ENCODE data around the gene TMEM8B.
A peak's percentile ranks its signal among the peaks of the same experiment; 100 is the strongest.
"Not testable (repeated sequence)": the region's sequence is repeated elsewhere in the genome, so short reads cannot be mapped to it uniquely, and the experiment has no call there.

The TMEM8B gene

DNA sequence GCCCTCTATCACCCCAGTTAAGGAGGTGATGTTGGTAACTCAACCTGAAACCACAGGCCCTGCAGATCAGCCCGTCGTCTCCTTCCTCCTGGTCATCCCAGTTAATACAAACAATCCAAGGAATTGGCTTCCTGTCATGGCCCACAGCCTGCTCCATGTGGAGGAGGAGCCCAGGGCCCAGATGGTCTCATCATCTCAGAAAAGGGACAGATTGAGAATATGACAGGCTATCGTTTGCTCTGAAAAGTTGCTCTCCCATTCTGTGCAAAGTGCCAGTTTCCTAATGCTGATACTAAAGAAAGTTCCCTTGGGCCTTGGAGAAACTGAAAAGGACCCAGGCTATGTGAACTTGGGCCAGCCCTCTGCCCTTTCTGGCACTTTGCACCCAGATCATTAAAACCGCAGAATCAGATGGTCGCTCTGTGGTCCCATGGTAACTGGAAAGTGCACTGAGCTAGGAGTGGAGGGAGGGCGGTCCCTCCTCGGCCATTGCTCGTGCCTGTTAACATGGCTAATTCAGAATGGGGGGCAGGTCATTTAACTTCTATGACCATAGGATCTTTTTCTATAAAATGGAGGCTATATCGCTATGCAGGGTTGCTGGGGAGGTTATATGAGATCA is 79.6 kb downstream of the TMEM8B start:
- DNase-seq (ENCODE audit: low spot score), result no peak

DNA sequence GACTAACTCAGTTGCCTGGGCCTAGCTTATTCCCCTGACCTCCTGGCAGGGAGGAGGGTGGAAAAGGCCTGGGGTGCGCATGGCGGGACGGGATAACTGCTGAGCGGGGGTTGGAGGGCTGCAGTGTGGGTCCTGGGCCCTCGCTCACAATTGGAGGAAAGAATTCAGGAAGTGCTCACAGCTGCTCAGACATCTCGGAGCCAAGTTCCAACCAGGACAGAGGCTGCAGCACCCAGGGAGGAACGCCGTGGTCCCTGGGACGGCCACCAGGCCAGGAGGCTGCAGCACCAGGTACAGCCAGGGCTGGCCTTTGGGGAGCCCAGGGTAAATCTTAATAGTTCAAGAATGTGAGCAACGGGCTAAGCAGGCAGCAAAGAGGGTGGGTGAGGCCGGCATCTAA is 80.2 kb downstream of the TMEM8B start, which contains the start of gene SPAAR:
Gene SPAAR, plus strand, starts transcription at position 217 of the 400 bp plus-strand sequence. CDS start 974 bp downstream, outside the sequence.
- DNase-seq (ENCODE audit: low spot score), result no peak

DNA sequence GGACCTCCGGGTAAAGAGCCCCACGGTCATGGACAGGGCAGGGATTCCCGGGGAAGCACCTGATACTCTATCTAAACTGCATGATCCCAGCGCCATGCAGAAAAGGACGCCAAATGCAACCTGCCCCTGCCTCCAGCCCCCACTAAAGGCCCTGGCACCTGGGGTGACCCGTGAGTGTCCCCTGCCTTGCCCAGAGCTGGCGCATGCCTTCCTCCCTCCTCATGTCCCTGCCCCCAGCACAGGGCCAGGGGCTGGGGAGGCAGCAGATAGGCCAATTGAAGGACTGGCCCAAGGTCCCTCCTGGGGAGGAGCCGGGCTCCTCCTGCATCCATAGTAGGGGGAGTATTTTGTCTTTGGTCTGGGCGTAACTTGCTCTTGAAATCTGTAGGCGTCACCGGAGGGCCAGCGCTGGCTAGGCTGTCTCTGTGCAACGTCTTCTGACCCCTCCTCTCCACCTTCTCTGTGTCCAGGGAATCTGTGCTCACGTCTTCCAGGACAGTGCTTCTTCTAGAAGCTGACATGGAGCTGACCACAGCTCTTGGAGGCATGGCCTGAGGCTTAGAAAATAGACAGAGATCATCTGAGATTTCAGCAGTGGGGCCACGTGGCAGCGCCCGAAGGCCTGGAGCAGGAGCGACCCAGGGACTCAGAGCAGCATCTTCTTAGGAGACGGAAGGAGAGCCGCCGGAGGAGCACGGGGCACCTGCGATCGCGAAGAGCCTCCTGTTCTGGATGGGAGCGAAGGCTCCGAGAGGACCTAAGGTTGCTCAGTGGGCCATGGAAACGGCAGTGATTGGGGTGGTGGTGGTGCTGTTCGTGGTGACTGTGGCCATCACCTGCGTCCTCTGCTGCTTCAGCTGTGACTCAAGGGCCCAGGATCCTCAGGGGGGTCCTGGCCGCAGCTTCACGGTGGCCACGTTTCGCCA is 80.9 kb downstream of the TMEM8B start:
- DNase-seq (ENCODE audit: low spot score), result no peak

DNA sequence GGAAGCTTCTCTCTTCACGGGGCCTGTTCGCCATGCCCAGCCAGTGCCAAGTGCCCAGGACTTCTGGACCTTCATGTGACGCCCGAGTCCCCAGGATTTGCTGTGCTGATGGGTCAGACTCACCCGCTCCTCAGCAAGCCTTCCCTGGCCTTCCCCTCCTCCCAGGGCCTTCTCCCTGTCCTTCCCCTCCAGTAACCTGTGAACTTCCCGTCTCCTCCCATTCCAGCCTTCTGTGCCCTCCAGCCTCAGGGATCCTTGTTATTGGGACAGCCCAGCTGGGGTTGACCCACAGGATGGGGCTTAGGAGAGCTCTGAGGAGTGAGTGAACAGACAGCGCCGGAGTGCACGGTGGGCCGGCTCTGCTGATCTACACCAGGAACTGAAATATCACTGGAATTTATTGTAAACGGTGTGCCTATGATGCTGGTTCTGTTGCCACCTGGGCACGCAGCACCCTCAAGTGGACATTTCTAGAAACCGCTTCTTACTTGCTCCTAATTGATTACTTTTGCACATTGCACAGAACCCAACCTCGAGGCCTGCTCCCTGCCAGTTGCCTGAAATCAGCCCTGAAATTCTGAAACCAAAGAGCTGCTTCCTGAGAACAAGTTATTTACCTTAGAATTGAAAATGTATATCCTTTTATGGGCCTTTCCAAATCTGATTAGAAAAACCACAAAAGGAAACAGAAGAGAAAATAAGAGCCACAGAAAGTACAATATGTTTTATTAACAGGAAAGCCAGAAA is 81.8 kb downstream of the TMEM8B start:
- DNase-seq (ENCODE audit: low spot score), result peak; percentile 56

DNA sequence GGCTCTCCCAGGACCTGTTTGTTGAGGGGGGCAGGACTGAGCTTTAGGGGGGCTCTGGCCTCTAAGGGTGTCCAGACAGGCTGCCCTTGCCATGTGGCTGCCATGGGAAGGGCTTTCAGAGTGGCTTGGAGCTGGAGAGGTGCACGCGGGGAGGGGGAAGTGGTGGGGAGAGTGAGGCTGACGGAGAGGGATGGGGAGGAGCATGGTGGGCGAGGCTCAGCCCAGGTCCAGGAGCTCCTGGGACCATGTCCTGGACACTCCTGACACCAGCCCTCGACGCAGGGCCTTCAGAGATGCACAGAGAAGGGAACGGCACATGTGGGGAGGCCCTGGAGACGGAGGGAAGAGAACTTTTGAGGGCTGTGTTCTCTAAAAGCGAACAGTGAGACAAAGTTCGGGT is 82.7 kb downstream of the TMEM8B start:
- DNase-seq (ENCODE audit: low spot score), result no peak

DNA sequence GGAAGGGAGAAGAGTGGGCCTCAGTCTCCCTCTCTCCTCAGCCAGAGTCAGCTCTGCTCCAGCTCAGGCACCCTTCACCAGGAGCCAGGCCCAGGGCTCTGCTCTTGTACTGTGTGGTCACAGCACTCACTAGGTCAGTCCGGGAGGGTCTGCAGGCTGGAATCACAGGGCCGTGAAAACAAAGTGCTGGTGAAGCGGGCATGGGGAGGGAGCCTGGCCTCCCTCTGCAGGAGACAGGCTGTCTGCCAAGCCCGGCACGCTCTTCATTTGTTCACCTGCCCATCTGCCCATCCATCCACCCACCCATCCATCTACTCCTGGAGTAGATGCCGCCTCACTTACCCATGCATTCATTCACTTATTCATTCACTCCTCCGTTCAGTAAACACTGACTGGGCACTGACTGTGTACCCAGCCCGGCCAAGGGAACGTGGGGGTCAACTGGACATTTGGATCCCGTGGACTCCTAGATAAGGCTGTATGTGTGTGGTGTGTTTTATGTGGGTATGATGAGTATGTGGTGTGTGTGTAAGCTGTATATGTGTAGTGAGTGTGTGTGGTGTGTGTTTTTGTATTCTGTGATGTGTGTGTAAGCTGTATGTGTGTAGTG is 83.9 kb downstream of the TMEM8B start:
- DNase-seq (ENCODE audit: low spot score), result no peak

DNA sequence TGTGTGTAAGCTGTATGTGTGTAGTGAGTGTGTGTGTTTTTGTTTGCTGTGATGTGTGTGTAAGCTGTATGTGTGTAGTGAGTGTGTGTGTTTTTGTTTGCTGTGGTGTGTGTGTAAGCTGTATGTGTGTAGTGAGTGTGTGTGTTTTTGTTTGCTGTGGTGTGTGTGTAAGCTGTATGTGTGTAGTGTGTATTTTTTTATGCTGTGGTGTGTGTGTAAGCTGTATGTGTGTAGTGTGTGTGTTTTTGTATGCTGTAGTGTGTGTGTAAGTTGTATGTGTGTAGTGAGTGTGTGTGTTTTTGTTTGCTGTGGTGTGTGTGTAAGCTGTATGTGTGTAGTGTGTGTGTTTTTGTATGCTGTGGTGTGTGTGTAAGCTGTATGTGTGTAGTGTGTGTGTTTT is 84.4 kb downstream of the TMEM8B start:
- DNase-seq (ENCODE audit: low spot score), result not testable (repeated sequence)

DNA sequence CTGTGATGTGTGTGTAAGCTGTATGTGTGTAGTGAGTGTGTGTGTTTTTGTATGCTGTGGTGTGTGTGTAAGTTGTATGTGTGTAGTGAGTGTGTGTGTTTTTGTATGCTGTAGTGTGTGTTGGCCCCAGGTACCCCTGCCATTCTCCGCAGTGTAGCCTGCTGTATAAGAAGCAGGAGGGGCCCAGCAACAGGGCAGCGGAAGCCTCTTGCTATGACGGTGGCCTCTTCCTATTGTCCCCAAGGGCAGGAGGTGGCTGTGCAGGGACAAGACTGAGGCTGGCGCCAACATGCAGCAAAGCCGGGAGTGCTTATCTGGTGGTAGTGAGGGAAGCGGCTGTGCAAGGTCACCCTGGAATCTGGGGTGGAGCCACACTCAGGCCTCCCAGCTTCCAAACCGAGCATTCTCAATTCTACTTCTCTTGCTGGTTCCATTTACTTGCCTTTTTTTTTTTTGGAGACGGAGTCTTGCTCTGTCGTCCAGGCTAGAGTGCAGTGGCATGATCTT is 85.3 kb downstream of the TMEM8B start:
- peak; percentile 55 for DNase-seq (ENCODE audit: low spot score)

All from HuH-7.5 (cell line).